ENCODE data around the gene SLC5A12.

- TF ChIP-seq CTCF (IDR thresholded peaks at IDR 0.05) (no peak), POLR2A (IDR thresholded peaks at IDR 0.05) (no peak), POLR2AphosphoS5 (IDR thresholded peaks at IDR 0.05) (no peak)
Measured at GRCh38 chr11:26719998-26720397, 1.9 kb downstream of the SLC5A12 start.

Measured in gastroesophageal sphincter (tissue), 3 donors.